Activated CD4-positive, alpha-beta T cell treated with anti-CD3 and anti-CD28 coated beads for 48 hours (primary cell): Measurements from ENCODE around the gene USP48.
"Not testable (repeated sequence)": the region's sequence is repeated elsewhere in the genome, so short reads cannot be mapped to it uniquely, and the experiment has no call there.

Experiments used
- DNase-seq: peaks from one replicate; pipeline ENCODE4 v3.0.0-alpha.2; 2020

Gene USP48

DNA sequence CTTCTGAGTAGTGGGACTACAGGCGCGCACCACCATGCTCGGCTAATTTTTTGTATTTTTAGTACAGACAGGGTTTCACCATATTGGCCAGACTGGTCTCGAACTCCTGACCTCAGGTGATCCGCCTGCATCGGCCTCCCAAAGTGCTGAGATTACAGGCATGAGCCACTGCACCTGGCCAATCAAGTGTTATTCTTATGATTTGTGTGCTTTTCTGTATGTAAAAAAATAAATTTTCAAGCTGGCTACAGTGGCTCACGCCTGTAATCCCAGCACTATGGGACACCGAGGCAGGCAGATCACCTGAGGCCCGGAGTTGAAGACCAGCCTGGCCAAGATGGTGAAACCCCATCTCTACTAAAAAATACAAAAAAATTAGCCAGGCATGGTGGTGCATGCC, 12.3 kb downstream of the USP48 start:
- DNase-seq = not testable (repeated sequence)

DNA sequence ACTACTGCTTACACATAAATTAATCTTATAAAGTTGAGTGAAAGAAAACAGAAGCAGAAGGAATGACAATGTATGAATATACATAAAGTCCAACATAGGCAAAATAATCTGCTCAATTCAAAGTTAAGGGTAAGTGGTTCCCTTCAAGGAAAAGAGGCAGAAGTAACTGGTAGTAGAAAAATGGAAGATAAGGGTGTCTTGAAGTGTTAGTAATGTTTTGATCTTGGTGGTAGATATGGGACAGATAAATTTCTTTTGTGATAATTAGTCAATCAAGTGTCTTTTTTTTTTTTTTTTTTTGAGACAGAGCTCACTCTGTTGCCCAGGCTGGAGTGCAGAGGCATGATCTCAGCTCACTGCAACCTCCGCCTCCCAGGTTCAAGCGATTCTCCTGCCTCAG, 12.7 kb downstream of the USP48 start:
- DNase-seq = no peak

DNA sequence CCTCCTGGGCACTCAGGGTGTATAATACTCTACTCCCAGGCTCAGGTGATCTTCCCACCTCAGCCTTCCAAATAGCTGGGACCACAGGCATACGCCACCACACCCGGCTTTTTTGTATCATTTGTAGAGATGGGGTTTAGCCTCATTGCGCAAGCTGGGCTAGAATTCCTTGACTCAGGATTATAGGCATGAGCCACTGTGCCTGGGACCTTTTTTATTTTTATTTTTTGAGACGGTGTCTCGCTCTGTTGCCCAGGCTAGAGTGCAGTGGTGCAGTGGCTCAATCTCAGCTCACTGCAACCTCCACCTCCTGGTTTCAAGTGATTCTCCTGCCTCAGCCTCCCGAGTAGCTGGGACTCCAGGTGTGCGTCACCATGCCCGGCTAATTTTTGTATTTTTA, 15.8 kb downstream of the USP48 start:
- DNase-seq = not testable (repeated sequence)

DNA sequence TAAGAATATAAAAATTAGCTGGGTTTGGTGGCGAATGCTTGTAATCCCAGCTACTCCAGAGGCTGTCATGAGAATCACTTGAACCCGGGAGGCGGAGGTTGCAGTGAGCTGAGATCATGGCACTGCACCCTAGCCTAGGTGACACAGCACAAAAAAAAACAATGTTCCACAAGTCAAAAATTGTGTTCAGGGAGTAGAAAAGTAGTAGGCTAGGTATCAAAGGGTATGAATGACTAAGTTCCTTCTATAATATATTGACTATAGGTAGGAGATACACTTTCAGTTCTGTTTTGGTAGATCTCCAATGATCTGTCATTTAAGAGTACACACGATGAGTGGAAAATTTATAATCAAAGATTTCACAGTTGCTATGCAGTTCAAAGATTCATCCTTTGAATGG, 16.7 kb downstream of the USP48 start:
- no peak for DNase-seq

DNA sequence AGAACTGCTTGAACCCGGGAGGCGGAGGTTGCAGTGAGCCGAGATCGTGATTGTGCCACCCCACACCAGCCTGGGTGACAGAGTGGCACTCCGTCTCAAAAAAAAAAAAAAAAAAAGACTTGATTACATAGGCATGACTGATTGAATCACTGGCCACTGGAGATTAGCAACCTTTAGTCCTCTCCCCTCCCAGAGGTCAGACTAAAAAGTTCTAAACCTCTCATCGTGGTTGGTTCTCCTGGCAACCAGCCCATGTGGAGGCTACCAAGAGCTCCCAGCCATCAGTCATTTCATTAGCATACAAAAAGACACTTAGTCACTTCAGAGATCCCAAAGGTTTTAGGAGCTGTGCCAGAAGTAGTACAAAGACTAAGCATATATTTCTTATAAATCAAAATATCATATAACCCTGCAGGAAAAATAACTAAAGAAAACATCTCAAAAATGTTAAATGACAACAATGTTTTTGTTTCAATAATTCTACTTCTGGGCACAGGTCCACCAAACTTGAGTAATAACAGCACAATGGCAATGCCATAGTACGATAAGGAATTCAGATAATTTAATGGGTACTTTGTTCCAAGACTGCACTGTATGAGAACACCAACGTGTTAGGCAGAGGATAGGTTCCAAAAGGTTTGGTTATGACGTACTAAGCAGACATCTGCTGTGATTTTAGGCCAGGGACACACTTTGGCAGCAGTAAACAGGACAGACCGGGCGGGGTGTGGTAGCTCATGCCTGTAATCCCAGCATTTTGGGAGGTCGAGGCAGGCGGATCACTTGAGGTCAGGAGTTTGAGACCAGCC, 18.1 kb downstream of the USP48 start:
- DNase-seq = peak; percentile 47

DNA sequence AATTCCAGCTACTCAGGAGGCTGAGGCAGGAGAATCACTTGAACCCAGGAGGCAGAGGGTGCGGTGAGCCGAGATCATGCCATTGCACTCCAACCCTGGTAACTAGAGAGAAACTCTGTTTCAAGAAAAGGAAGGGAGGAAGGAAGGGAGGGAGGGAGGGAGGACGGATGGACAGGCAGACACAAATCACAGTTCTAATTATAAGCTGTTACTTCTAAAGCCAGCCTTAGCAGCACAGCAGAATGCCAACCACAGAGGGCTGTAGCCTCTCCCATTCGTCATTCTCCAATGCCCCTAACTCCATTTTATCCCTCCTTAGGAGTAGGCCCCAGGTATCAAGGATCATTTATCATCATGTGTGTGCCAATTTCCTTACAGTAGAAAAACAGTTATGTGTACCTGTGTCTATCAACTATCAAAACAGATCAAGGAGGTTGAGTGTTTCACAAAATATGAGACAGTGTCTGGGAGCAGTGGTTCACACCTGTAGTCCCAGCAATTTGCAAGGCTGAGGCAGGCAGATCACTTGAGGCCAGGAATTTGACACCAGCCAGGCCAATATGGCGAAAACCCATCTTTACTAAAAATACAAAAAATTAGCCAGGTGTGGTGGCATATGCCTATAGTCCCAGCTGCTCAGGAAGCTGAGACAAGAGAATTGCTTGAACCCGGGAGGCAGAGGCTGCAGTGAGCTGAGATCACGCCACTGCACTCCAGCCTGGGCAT, 19.1 kb downstream of the USP48 start:
- no peak for DNase-seq

DNA sequence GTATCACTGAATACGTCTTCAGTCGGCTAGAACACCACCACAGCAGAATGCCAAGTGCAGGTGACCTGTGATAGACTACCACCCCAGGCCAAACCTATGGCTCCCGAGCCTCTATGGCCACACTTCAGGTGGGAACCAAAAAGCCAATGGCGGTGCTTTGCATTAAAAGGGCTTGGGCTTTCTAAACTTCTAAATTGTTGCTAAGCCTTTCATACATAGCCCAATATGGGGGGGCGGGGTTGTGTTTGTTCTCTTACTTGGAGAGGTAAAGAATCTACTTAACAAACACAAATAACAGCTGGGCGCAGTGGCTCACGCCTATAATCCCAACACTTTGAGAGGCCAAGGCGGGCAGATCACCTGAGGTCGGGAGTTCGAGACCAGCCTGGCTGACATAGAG, 19.7 kb downstream of the USP48 start:
- DNase-seq = no peak

DNA sequence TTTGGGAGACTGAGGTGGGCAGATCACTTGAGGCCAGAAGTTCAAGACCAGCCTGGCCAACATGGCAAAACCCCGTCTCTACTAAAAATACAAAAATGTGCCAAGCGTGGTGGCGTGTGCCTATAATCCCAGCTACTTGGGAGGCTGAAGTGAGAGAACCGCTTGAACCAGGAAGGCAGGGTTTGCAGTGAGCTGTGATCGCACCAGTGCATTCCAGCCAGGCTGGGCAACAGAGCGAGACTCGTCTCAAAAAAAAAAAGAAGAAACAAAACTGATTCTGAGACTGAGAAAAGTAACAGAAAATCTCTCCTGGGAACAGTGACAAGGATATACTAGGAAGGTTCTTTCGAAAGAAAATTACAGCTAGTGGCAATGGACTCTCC, 20.9 kb downstream of the USP48 start:
- DNase-seq = no peak

DNA sequence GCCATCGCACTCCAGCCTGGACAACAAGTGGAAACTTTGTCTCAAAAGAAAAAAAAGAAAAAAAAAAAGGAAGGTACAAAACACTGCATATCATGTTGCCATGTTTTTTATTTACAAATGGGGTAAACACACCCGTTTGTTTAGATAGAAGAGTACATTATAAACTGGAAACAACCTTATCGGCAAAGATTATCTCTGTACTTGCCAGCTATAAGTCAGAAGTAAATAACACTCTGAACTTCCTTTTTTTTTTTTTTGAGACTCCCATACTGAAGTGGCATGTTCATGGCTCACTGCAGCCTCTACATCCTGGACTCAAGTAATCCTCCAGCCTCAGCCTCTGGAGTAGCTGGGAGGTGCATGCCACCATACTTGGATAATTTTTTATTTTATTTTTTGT, 21.9 kb downstream of the USP48 start:
- no peak for DNase-seq

DNA sequence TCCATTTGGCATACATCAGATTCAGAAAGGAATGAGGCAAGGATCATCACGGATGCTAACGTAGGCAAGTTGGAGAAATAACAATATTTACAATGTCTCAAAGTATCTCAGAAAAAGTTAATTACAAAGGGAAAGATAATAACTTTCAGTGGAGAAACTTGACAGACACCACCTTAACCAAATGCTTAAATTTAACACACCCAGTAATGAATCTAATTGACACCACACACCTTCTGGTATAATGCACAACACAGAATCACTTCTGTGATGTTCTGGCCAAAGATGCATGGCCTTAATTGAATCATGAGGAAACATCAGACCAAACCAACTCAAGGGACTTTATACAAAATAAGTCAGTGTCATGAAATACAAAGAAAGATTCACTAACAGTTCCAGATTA, 23.1 kb downstream of the USP48 start:
- no peak for DNase-seq

DNA sequence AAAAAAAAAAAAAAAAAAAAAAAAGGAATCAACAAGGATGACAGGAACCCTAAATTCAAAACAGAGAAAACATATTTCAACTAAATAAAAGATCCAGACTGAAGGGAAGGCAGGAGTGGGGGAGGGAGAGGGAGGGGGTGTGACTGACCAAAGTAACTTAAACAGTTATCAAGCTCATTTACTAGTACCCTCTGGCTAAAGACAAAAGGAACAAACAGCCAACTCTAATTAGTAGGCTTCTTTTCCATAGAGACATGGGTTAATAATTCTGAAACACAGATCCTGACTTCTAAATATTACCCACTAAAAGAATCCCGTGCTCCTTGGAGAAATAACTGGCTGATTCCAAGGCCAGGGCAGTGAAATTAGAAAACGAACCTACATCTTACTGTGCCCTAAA, 23.8 kb downstream of the USP48 start:
- DNase-seq = no peak

DNA sequence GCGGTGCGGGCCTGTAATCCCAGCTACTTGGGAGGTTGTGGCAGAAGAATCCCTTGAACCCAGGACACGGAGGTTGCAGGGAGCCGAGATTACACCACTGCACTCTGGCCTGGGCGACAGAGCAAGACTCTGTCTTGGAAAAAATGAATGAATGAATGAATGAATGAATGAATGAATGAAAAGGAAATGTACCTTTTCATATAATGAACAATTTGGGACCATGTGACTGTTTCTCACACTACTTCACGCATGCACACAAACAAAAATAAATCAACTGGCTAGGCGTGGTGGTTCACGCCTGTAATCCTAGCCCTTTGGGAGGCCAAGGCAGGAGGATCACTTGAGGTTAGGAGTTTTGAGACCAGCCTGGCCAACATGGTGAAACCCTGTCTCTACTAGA, 24.3 kb downstream of the USP48 start:
- no peak for DNase-seq

DNA sequence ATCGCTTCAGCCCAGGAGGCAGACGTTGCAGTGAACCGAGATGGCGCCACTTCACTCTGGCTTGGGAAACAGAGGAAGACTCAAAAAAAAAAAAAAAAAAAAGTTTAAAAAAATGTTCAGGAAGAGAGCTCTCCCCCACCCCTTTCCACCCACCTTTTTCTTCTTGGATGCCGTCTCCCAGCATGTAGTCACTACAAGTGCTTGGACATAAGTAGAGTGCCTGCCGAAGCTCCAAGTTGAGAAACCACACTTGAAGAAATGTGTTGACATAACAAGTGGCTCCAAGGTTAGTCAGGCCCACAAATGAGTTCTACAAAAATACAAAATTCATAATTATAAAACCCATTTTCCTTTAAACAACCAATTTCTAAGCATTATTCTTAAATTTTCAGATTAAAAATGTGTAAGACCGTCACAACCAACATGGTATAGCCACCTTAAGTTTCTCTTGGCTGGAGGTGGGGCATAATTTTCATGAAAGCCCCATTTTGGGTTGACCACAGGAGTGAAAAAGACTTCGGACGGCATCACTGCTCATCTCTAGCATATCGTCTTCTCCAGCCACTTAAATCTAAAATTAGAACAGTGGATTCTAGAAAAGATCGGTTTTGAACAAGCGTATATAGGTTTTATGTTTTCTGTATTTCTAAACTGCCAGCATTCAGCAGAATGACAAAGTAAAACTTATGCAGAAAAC, 26.4 kb downstream of the USP48 start:
- DNase-seq = no peak

DNA sequence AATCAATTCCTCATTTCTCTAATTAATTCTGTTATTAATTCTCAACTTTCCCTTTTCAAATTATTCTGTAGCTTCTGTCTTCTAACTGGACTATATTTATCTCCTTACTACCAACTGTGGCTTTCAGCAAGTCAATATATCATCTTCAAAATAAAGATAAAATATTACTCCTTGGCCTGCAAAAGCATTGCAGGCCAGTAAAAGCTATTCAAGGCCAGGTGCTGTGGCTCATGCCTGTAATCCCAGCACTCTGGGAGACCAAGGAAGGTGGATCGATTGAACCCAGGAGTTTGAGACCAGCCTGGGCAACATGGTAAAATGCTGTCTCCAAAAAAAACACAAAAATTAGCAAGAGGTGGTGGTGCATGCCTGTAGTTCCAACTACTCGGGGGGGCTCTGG, 27.9 kb downstream of the USP48 start:
- DNase-seq = no peak

DNA sequence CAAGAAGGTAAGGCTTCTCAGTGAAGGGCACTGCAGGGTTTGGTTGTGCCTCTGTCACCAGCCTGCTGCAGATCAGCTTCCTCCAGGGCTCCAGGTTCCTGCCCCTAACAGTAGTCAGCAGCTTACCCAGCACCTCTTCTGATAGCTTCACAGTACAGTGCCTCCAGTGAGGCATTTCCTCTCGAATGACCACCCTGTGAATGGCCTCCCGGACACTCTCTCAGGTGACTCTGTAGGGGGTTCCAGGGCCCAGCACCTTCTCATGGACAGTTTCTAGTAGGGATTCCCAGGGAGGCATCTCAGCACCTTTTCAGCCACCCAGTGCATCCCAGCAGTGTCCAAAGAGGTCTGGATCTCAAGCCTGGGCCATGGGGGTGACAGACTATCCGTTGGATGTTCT, 28.4 kb downstream of the USP48 start:
- no peak for DNase-seq

DNA sequence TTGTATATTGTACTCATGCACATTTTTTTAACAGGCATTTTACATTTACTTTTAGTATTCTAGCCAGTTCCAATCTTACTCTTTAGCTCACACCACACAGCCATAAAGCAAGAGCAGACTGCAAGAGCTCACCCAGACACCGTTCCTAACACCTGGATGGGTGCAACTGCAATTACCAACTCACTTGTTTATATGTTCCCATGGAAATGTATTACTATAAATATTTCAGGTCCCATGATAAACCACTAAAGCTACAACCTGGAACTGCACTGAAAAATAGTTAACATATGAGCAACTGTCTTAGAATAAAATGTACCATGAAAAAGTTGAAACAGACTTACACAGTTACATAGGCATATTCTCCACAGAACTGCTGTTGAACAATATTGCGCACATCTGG, 30.8 kb downstream of the USP48 start:
- DNase-seq = no peak

DNA sequence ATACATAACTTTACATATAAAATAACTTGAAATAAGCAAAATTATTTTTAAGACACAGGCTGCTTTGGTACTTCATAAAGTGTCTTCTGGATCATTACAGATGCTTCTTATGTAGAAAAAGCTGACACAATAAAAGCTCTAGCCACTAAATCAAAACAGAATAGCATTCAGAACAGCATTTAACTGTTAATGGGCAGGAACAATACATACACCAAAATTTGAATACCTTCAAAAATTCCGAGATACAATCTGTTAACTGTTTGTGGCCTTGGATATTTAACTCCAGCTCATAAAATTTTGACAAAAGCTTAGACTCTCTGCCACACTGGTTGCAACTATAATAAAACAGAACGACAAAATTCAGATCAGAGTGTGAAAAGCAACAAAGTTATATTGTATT, 31.7 kb downstream of the USP48 start:
- no peak for DNase-seq

DNA sequence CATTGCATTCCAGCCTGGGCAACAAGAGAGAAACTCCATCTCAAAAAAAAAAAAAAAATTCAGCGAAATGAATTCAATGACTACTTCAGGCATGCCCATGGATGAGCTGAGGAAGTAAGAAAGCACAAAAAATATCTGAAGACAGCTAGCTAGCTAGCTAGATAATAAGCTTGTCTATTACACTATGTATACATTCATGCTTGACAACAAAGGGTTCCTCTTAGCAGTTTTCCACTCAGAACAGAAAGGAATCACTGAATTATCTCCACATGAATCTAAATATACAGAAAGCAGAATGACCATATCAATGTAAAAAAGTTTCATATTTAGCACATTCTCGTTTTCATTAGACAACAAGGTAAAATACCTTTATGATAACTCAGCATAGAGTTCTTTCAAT, 32.1 kb downstream of the USP48 start:
- DNase-seq = no peak

DNA sequence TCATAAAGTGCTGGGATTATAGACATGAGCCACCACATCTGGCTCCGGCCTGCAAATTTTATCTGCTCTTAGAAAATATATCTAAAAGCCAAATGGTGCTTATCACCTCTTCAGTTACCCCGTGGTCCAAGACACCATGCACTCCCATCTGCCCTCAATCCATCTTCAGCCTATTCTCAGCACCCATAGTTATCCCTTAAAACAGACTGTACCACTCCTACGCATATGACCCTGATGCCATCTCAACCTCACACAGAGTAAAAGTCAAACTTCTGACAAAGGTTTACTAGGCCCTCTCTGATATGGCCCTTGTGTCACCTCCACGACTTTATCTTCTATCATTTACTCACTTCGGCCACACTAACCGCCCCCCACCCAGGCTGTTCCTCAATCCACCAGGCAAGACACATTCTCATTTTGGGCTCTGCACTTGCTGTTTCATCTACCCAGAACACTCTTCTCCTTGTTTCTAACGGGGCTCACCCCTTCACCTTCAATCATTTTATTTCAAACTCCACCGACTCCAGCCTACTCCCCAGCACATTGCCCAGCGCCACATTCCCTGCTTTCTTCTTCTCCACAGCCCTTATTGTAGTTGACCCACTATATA, 33.0 kb downstream of the USP48 start:
- DNase-seq = no peak

DNA sequence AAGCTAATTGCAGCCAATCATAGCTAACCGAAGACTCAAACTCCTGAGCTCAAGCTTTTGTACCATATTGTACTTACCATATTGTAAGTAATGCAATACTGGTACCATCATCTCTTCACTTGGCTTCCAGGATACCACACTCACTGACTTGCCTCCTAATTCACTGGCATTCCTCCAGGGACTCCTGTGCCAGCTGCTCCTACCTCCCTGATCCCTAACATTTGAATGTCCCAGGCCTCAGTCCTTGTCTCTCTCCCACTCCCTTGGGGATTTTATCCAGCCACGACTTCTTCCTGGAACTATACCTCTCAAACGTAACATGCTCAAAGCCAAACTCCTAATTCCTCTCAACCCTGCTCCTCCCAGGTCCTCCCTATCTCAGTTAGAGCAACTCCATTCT, 33.8 kb downstream of the USP48 start:
- no peak for DNase-seq

DNA sequence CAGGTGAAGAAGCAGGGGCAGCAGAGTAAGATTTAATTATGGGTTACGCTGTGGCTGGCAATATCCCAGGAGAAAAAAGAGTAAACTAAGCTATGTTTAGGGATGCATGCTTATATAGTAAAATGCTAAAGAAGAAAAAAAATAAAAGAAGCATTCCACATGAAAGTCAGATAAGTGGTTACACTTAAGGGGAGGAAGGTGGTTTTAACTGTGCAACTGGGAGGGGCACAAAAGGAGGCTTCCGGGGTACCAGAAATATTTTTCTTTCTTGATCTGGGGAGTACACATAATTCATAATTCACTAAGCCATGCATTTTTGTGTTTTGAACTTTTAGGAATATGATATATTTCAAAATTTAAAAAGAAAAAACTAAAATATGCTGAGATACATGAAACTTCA, 39.5 kb downstream of the USP48 start:
- no peak for DNase-seq

DNA sequence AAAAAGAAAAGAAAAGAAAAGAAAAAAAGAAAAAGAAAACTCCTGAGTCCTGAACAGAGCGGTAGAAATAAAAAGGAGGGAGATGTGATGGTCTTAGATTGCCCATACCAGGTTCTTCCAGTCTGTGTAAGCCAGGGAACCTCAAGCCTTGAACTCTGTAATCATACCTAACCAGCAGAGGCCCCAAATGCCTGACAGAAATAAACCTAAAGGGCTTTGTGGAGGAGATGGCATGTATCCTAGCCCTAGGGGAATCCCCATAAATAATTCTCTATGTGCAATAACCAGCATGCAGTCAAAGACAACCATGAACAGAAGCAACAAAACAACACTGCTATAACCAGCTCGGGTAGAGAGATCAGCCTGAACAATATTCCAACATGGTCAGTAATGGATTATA, 40.4 kb downstream of the USP48 start:
- no peak for DNase-seq

DNA sequence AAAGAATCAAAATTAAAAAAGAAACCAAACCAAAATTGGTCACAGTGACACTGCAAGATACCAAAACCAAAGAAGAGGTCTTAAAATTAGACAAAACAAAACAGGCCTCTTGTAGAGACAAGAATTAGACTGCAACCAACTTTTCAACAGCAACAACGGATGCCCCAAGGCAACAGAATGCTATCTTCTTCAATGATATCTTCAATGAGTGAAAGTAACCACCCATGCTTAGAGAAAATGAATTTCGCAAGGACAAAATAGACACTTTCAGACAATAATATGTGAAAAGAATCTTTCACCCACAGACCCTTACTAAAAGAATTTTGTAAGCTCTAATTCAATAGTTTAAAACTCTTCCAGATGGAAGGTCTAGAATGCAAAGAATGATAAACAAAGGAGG, 41.7 kb downstream of the USP48 start:
- no peak for DNase-seq

DNA sequence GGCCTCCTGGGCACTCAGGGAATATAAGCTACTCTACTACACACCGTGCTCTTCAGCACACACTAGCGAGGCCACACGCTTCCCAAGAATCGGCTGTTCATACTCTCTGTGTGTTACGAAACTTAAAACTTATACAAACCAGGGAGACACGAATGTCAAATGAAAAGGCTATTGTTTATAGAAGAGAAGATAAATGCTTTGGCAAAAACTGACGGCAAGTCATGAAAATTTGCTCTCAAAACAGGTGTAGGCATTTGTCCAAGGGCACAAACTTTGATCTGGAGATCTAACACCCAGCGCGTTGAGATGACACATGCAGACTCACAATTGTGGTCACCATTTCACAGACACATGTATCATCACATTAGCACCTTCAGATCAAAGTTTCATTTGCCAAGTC, 46.1 kb downstream of the USP48 start:
- DNase-seq = peak; percentile 15
